Upper lobe of left lung (tissue), 4 donors: ENCODE results near the gene OR4K1.

Source experiments
- EP300 ChIP-seq, 4 donors: sonication (generic); formaldehyde crosslinking; IDR thresholded peaks; one replicate each; pipeline ENCODE4 v1.5.1; 2017; ENCODE audit warnings: antibody characterized with exemption in 4 of 4, control low read depth in 2 of 4
- POLR2A ChIP-seq, 4 donors: fragments of 450-650 bp; IDR thresholded peaks; one replicate each; pipeline ENCODE4 v1.5.1; 2016 to 2017; ENCODE audit warnings: antibody characterized with exemption in 4 of 4, mild to moderate bottlenecking in 2 of 4
- POLR2AphosphoS5 ChIP-seq, 2 donors: sonication (generic); formaldehyde crosslinking; IDR thresholded peaks; one replicate each; pipeline ENCODE4 v1.5.1; 2017; ENCODE audit warnings: antibody characterized with exemption in 2 of 2
- TF ChIP-seq, protein P1 (sequence below), 6 experiments: fragments of 450-650 bp in 4 of 6; fragments of 200-600 bp in 2 of 6; sonication (generic) in 2 of 6; IDR thresholded peaks; one replicate each; pipeline ENCODE4 v1.5.1; 2016 to 2019; ENCODE audit warnings: antibody characterized with exemption in 6 of 6

DNA sequence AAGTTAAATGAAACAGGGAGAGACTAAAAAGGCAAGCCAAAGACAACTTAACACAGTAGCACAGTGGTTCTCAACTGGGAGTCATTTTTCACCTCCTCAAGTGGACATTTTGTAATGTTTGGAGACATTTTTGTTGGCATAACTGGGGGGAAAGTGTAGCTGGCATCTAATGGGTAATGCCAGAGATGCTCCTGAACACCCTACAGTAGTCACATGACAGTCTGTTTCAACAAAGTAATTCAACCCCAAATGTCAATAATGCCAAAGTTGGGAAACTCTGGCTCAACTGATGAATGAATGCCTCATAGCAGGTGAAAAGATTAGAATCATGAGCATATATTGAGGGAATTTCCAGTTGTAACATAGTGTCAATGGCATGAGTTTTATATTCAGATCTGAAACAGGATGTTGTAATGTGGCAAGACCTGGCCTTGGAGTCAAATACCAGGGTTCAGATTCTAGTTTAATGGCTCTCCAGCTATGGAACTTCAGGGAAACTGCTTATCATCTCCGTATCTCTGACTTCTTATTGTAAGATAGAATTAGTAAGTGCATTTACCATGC lies 12.7 kb upstream of the OR4K1 start:
- TF ChIP-seq, protein P1, sequence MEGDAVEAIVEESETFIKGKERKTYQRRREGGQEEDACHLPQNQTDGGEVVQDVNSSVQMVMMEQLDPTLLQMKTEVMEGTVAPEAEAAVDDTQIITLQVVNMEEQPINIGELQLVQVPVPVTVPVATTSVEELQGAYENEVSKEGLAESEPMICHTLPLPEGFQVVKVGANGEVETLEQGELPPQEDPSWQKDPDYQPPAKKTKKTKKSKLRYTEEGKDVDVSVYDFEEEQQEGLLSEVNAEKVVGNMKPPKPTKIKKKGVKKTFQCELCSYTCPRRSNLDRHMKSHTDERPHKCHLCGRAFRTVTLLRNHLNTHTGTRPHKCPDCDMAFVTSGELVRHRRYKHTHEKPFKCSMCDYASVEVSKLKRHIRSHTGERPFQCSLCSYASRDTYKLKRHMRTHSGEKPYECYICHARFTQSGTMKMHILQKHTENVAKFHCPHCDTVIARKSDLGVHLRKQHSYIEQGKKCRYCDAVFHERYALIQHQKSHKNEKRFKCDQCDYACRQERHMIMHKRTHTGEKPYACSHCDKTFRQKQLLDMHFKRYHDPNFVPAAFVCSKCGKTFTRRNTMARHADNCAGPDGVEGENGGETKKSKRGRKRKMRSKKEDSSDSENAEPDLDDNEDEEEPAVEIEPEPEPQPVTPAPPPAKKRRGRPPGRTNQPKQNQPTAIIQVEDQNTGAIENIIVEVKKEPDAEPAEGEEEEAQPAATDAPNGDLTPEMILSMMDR (IDR thresholded peaks at IDR 0.05), result no peak
- TF ChIP-seq POLR2A (IDR thresholded peaks at IDR 0.05) (no peak), EP300 (IDR thresholded peaks at IDR 0.05) (no peak), POLR2AphosphoS5 (IDR thresholded peaks at IDR 0.05) (no peak)
